ENCODE measurements around the gene ZNF319.

The ZNF319 gene

GRCh38 chr16:57999971-58000705 lies at the start of gene ZNF319:
Gene ZNF319, minus strand, starts transcription at chr16:58000672. Its CDS starts 2,407 bp downstream, at chr16:57998265.
- no peak for DNase-seq

- DNase-seq = no peak
These were observed 49.0 kb upstream of the ZNF319 start for GRCh38 chr16:58049232-58050185.

GRCh38 chr16:58048494-58049231 lies 48.2 kb upstream of the ZNF319 start:
- DNase-seq = no peak

GRCh38 chr16:58047557-58048348 lies 47.3 kb upstream of the ZNF319 start:
- DNase-seq = no peak

GRCh38 chr16:58046936-58047335 lies 46.5 kb upstream of the ZNF319 start:
- DNase-seq = no peak

GRCh38 chr16:58046054-58046881 lies 45.8 kb upstream of the ZNF319 start:
- no peak for DNase-seq

- DNase-seq = no peak
These were observed 44.6 kb upstream of the ZNF319 start for GRCh38 chr16:58045096-58045495.

- DNase-seq = no peak
These were observed 44.0 kb upstream of the ZNF319 start for GRCh38 chr16:58044266-58045019.

GRCh38 chr16:58043571-58044155 lies 43.2 kb upstream of the ZNF319 start:
- no peak for DNase-seq

GRCh38 chr16:58042886-58043515 lies 42.5 kb upstream of the ZNF319 start:
- DNase-seq = no peak

GRCh38 chr16:58042001-58042885 lies 41.8 kb upstream of the ZNF319 start:
- DNase-seq = no peak

GRCh38 chr16:58041628-58041955 lies 41.1 kb upstream of the ZNF319 start:
- no peak for DNase-seq

- no peak for DNase-seq
These were observed 40.6 kb upstream of the ZNF319 start for GRCh38 chr16:58040945-58041627.

- no peak for DNase-seq
These were observed 40.0 kb upstream of the ZNF319 start for GRCh38 chr16:58040496-58040846.

- DNase-seq = no peak
These were observed 39.5 kb upstream of the ZNF319 start for GRCh38 chr16:58039829-58040495.

GRCh38 chr16:58038219-58038641 lies 37.8 kb upstream of the ZNF319 start:
- no peak for DNase-seq

- no peak for DNase-seq
These were observed 37.0 kb upstream of the ZNF319 start for GRCh38 chr16:58037365-58038057.

Data from NCI-H2081 treated with DMSO at 0.1 percent for 48 hours (cell line).